ENCODE data around the gene RGMA. TPM values are rescaled to one million over a fixed set of nuclear protein-coding genes. Genes with fewer than 3 reads are reported as not detected.

RGMA gene
- total RNA-seq, 1 experiment from 2014 or later, result 5.5 TPM

DNA sequence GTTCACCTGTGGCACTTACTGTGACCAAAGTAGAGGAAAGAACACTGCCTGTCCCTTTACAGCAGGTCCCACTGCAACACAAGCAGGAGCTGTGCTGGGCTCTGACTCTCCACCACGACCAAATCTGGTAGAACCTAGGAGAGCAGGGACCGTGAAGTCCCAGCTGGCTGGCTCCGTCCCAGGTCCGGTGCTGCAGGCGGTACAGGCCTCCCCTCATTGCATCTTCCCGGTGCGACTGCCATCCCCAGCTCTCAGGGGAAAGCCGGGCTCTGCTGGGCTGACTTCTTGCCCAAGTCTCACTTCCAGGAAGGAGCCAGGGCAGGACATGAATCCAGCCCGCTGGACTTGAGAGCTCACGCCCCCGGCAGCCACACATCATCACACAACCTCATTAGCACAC lies 33.8 kb downstream of the RGMA start:
- H3K79me2 ChIP-seq (ENCODE audit: insufficient read depth, low read length), result no peaks in the 10 kb centered on the region
- no peak overlapping the region for H3K27ac ChIP-seq (ENCODE audit: low read depth, low read length)
- ChIA-PET RAD21 (ENCODE audit: low non-redundant PET in 1 of 2, low total read pairs in 2 of 2, uncharacterized antibody in 2 of 2, unreplicated experiment in 2 of 2) (no interaction called here), CTCF (no interaction called here), POLR2A (no interaction called here)
- H3K9me2 ChIP-seq (ENCODE audit: insufficient read depth), result no peaks in the 10 kb centered on the region
- H3K36me3 ChIP-seq (ENCODE audit: control insufficient read depth in 1 of 2, insufficient read depth in 2 of 2, low read length in 2 of 2), result no peaks in the 10 kb centered on the region
- H3K27me3 ChIP-seq (ENCODE audit: insufficient read depth, low read length), result no peaks in the 10 kb centered on the region
- H2AFZ ChIP-seq (ENCODE audit: low read depth, low read length, poor library complexity, severe bottlenecking), result no peak overlapping the region
- no peak for DNase-seq (ENCODE audit: low read depth, low spot score)
- no TSS peak for BruUV-seq (replicated peaks)
- H3K9ac ChIP-seq (ENCODE audit: low read length), result no peak overlapping the region
- TF ChIP-seq, protein P1, sequence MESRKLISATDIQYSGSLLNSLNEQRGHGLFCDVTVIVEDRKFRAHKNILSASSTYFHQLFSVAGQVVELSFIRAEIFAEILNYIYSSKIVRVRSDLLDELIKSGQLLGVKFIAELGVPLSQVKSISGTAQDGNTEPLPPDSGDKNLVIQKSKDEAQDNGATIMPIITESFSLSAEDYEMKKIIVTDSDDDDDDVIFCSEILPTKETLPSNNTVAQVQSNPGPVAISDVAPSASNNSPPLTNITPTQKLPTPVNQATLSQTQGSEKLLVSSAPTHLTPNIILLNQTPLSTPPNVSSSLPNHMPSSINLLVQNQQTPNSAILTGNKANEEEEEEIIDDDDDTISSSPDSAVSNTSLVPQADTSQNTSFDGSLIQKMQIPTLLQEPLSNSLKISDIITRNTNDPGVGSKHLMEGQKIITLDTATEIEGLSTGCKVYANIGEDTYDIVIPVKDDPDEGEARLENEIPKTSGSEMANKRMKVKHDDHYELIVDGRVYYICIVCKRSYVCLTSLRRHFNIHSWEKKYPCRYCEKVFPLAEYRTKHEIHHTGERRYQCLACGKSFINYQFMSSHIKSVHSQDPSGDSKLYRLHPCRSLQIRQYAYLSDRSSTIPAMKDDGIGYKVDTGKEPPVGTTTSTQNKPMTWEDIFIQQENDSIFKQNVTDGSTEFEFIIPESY (IDR thresholded peaks at IDR 0.05; ENCODE audit: extremely low read depth, insufficient replicate concordance, low read length), result no peak
- TF ChIP-seq SRF (IDR thresholded peaks at IDR 0.05; ENCODE audit: low read depth), result no peak
- TF ChIP-seq EZH2 (IDR thresholded peaks at IDR 0.05), result no peak
- TF ChIP-seq ELF1 (IDR thresholded peaks at IDR 0.05; ENCODE audit: borderline replicate concordance, low read depth), result no peak
- TF ChIP-seq EGR1 (IDR thresholded peaks at IDR 0.05; ENCODE audit: low read depth), result no peak
- no peak for TF ChIP-seq JUND (IDR thresholded peaks at IDR 0.05)
- TF ChIP-seq CBX3 (IDR thresholded peaks at IDR 0.05; ENCODE audit: low read depth), result no peak
- no peak for TF ChIP-seq SP1 (IDR thresholded peaks at IDR 0.05; ENCODE audit: low read depth)
- TF ChIP-seq, protein P2, sequence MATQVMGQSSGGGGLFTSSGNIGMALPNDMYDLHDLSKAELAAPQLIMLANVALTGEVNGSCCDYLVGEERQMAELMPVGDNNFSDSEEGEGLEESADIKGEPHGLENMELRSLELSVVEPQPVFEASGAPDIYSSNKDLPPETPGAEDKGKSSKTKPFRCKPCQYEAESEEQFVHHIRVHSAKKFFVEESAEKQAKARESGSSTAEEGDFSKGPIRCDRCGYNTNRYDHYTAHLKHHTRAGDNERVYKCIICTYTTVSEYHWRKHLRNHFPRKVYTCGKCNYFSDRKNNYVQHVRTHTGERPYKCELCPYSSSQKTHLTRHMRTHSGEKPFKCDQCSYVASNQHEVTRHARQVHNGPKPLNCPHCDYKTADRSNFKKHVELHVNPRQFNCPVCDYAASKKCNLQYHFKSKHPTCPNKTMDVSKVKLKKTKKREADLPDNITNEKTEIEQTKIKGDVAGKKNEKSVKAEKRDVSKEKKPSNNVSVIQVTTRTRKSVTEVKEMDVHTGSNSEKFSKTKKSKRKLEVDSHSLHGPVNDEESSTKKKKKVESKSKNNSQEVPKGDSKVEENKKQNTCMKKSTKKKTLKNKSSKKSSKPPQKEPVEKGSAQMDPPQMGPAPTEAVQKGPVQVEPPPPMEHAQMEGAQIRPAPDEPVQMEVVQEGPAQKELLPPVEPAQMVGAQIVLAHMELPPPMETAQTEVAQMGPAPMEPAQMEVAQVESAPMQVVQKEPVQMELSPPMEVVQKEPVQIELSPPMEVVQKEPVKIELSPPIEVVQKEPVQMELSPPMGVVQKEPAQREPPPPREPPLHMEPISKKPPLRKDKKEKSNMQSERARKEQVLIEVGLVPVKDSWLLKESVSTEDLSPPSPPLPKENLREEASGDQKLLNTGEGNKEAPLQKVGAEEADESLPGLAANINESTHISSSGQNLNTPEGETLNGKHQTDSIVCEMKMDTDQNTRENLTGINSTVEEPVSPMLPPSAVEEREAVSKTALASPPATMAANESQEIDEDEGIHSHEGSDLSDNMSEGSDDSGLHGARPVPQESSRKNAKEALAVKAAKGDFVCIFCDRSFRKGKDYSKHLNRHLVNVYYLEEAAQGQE (IDR thresholded peaks at IDR 0.05; ENCODE audit: low read depth), result no peak
- no peak for TF ChIP-seq MAX (IDR thresholded peaks at IDR 0.05)
- TF ChIP-seq ATF3 (IDR thresholded peaks at IDR 0.05), result no peak
- TF ChIP-seq SIN3A (IDR thresholded peaks at IDR 0.05; ENCODE audit: low read depth), result no peak
- no peak for TF ChIP-seq POLR2A (IDR thresholded peaks at IDR 0.05; ENCODE audit: borderline replicate concordance, extremely low read depth, insufficient read depth, insufficient read length)
- TF ChIP-seq ZFX (IDR thresholded peaks at IDR 0.05), result no peak
- no peaks in the 10 kb centered on the region for H4K20me1 ChIP-seq (ENCODE audit: insufficient read depth)
- ATAC-seq, result no peak
- no peaks in the 10 kb centered on the region for H3K4me1 ChIP-seq (ENCODE audit: control insufficient read depth in 1 of 2, insufficient read depth in 2 of 2, low read length in 2 of 2)
- H3K9me3 ChIP-seq (ENCODE audit: control insufficient read depth in 1 of 2, insufficient read depth in 1 of 2, low read depth in 1 of 2, low read length in 2 of 2), result no peaks in the 10 kb centered on the region
- intact Hi-C loops (cut with micrococcal nuclease), result no loop called here
- H3K4me3 ChIP-seq (replicated peaks in 1 of 2; ENCODE audit: low read depth in 1 of 2, low read length in 2 of 2), result no peak overlapping the region
- H3K4me2 ChIP-seq (ENCODE audit: low read length), result no peak overlapping the region
